IPS-20b (cell line): ENCODE results near the gene ARSG.

ENCODE experiments used
- H3K27ac ChIP-seq: one replicate; pipeline ENCODE4 v1.5.1; 2013; ENCODE audit warnings: low read length
- H3K27me3 ChIP-seq: 2 replicates; pipeline ENCODE4 v1.6.1; 2013; ENCODE audit warnings: mild to moderate bottlenecking, low read length, inconsistent platforms; ENCODE audit not compliant: insufficient read depth
- H3K36me3 ChIP-seq: 2 replicates; pipeline ENCODE4 v1.6.1; 2013; ENCODE audit warnings: low read depth, mild to moderate bottlenecking, inconsistent platforms, low read length, moderate library complexity; ENCODE audit not compliant: insufficient read depth
- H3K4me1 ChIP-seq: 2 replicates; pipeline ENCODE4 v1.6.1; 2013; ENCODE audit warnings: mild to moderate bottlenecking, control low read depth, inconsistent platforms, low read length, moderate library complexity; ENCODE audit not compliant: insufficient read depth
- H3K4me3 ChIP-seq: 2 replicates; pipeline ENCODE4 v1.5.1; 2013; ENCODE audit warnings: mild to moderate bottlenecking, low read length, inconsistent platforms
- H3K9ac ChIP-seq: 2 replicates; pipeline ENCODE4 v1.6.1; 2013; ENCODE audit warnings: low read depth, mild to moderate bottlenecking, inconsistent platforms, low read length, moderate library complexity
- H3K9me3 ChIP-seq: 2 replicates; pipeline ENCODE4 v1.6.1; 2013; ENCODE audit warnings: mild to moderate bottlenecking, low read depth, low read length, inconsistent platforms; ENCODE audit not compliant: insufficient read depth

Gene ARSG

DNA sequence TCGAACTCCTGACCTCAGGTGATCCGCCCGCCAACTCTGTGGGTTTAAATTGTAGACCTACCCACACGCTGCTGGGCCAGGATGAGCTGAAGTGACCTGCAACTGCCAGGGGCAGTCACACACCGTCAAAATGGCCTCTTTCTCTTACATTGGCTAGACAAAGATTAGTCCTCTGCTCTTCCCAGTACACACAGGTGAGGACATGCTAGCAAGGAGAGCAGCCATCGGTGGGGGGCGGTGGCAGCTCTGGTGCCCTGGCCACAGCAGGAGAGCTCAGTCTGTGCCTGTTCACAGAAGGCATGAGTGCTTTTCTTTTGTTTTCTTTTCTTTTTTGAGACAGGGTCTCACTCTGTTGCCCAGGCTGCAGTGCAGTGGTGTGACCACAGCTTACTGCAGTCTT, 136.3 kb downstream of the ARSG start:
- no peaks in the 10 kb centered on the region for H3K4me1 ChIP-seq
- peaks cover 6% of the 10 kb centered on the region; the same call in 1 of the 2 replicates for H3K36me3 ChIP-seq
- no peak overlapping the region for H3K27ac ChIP-seq
- H3K4me3 ChIP-seq, result no peak overlapping the region
- no peaks in the 10 kb centered on the region for H3K9me3 ChIP-seq
- no peaks in the 10 kb centered on the region for H3K27me3 ChIP-seq
- no peak overlapping the region for H3K9ac ChIP-seq

DNA sequence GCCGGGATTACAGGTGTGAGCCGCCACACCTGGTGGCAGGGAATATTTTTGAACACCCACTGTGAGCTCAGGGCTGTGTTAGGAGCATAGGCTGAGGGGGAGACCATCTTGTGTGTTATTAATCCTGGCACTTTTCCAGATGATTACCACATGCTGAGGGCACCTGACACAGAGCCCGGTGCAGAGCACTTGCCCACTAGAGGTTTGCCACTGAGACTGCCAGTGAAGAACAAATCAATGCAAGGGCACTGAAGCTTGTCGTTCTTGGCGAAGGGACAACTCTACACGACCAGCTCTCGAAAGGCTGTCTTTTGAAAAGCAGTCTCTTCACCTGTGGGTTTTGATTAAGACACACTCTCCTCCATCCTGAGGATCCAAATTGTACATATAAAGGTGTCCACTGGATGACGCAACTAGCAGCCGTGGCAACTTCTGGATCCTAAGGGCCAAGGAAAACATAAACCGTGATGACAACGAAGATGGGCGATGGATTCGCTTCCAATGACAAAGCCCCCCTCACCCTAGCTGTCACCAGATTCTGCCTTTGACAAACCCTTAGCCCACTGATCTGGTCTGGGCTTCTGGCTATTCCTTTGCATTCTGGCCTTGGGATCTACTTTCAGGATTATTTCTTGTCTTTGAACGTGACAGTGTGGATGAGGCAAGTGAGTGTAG, 137.3 kb downstream of the ARSG start:
- Histone ChIP-seq H3K9me3 (no peaks in the 10 kb centered on the region), H3K27me3 (no peaks in the 10 kb centered on the region), H3K4me1 (no peaks in the 10 kb centered on the region), H3K4me3 (no peak overlapping the region), H3K9ac (no peak overlapping the region), H3K36me3 (peaks cover 11% of the 10 kb centered on the region; the same call in 1 of the 2 replicates), H3K27ac (no peak overlapping the region)

DNA sequence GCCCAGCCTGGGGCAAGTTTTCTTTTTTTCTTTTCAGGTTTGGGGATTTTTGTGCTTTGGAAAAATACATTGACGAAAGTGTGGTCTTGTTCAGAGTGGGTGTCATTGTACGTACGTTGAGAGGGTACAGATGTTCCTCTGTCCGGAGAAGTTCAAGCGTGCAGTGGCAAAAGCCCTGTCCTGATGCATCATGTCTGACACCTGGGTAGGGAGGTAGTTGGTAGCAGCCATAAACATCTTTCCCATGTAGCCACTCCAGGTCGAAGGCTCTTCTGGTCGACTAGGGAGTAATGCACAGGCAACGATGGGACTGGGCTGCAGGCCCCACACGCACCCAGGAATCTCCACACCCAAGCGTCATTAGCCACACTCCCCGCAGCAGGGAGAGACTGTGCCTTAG, 138.6 kb downstream of the ARSG start:
- no peaks in the 10 kb centered on the region for H3K27me3 ChIP-seq
- H3K9ac ChIP-seq, result no peak overlapping the region
- no peak overlapping the region for H3K27ac ChIP-seq
- H3K9me3 ChIP-seq, result no peaks in the 10 kb centered on the region
- no peak overlapping the region for H3K4me3 ChIP-seq
- H3K4me1 ChIP-seq, result no peaks in the 10 kb centered on the region
- H3K36me3 ChIP-seq, result peaks cover 11% of the 10 kb centered on the region; the same call in 1 of the 2 replicates

DNA sequence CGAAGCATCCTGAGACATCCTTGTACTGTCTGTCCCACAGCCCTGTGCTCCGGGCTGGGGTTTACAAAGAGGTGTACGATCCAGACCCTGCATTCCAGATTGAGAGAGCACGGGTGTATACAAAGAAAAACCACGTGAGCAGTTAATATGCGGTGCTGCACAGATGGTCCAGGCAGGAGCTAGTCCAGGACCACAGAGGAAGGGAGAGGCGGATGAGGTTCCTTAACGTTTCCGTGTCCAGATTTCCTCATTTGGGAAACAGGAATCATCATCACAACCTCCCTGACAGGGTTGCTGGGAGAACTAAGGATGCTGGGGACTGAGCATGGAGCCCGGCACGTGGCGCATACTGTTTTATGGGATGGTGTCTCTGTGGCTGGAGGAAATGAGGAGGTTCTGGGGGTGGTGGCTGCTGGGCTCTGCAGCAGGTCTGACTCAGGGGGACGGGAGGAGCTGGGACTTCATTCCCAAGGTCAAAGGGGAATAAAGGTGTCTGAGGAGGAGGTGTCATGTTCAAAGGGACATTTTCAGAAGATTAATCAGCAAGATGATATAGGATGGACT, 139.8 kb downstream of the ARSG start:
- Histone ChIP-seq H3K27ac (no peak overlapping the region), H3K9ac (no peak overlapping the region), H3K4me1 (peaks cover 3% of the 10 kb centered on the region; the same call in 1 of the 2 replicates), H3K9me3 (no peaks in the 10 kb centered on the region), H3K27me3 (no peaks in the 10 kb centered on the region), H3K36me3 (peaks cover 11% of the 10 kb centered on the region; the same call in 1 of the 2 replicates), H3K4me3 (no peak overlapping the region)

DNA sequence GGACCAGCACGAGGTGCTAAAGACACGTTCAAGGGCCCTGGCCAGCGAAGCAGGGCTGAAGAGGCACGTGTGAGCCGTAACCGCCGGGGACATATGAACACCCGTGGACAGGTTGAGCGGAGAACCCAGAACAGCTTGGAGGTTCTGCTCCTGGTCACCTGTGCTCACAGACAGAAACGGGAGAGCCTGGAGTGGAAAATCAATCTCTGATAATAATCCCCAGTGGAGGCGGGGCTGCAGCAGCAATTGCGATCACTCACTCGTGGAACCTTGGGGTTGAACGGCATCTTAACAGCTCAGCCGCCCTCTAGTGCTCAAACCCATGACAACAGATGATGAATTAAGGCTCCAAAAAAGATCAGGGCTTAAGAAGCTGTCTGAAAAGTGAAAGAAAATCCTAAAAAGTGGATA, 140.4 kb downstream of the ARSG start:
- Histone ChIP-seq H3K9me3 (no peaks in the 10 kb centered on the region), H3K4me3 (no peak overlapping the region), H3K27ac (no peak overlapping the region), H3K36me3 (peaks cover 11% of the 10 kb centered on the region; the same call in 1 of the 2 replicates), H3K9ac (no peak overlapping the region), H3K27me3 (no peaks in the 10 kb centered on the region), H3K4me1 (peaks cover 4% of the 10 kb centered on the region; the same call in 1 of the 2 replicates)

DNA sequence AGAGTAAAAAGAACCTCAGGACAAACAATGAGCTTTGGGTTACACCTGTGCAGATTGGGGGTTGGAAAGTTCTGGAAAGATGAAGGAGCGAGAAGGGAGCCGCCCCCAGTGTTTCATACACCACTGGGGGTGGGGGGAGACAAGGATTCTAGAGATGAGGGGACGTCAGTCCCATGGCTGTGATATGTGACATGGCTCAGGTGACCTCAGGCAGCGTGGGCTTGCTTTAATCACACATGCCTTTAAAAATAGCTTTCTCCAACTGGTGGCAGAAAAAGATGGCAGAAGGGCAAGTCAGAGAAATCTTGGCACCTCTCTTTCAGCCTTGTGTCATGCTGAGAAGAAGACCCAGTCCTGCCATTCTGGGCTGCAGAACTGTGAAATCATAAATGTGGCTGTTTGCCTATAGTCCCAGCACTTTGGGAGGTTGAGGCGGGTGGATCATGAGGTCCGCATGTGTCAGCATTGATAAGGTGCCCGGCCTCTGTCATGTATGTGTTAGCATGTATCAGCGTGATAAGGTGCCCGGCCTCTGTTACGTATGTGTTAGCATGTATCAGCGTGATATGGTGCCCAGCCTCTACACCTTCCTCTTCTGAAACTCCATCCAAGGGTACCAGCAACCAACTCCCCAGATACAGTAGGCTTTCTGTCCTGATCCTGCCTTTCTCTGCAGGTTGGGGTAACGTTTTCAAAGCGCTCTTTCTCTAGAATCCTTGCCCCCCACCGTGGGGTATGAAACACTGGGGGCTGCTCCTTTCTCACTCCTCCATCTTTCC, 141.0 kb downstream of the ARSG start:
- Histone ChIP-seq H3K4me3 (no peak overlapping the region), H3K36me3 (peaks cover 11% of the 10 kb centered on the region; the same call in 1 of the 2 replicates), H3K4me1 (peaks cover 4% of the 10 kb centered on the region; the same call in 1 of the 2 replicates), H3K27me3 (no peaks in the 10 kb centered on the region), H3K27ac (no peak overlapping the region), H3K9ac (no peak overlapping the region), H3K9me3 (no peaks in the 10 kb centered on the region)

DNA sequence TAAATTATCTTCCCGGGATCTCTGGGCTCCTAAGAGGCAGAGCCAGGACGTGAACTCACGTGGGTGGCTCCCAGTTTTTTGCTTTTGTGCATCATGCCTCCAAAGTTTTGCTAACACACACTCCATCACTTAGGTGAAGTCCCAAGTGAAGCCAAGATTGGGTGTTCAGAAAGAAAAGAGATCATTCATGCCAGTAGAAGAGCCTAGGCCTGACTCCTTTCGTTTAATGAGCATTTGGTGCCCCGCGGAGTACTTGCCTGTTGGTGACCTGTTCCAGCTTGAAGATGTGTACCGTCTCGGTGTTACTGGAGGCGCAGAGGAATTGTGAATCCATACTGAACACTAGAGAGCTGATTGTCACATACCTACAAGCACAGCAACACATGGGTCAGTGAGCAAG, 141.9 kb downstream of the ARSG start:
- Histone ChIP-seq H3K4me1 (peaks cover 4% of the 10 kb centered on the region; the same call in 1 of the 2 replicates), H3K9me3 (no peaks in the 10 kb centered on the region), H3K36me3 (peaks cover 11% of the 10 kb centered on the region; the same call in 1 of the 2 replicates), H3K27me3 (no peaks in the 10 kb centered on the region), H3K9ac (no peak overlapping the region), H3K27ac (no peak overlapping the region), H3K4me3 (no peak overlapping the region)

DNA sequence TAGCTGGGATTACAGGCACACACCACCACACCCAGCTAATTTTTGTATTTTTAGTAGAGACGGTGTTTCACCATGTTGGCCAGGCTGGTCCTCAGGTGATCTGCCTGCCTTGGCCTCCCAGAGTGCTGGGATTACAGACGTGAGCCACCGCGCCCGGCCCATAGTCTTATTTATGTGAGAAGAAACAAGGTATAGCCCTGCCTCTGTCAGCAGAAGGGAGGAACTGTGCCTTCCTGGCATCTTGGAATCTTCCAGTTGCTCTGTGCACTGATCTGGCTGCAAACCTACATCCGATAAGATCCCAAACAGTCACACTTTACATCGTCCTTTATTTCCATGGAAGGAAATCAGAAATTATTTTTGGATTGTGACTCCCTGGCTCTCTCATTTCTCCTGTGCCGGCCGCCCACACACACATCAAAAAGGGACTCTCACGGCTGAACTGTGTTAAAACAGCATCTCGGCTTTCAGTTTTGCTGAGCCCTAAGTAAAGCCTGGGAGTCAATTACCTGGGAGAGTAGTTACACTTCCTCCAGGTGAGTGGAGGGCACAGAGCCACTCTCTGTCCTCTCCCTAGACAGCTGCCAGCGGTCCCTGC, 142.7 kb downstream of the ARSG start:
- no peaks in the 10 kb centered on the region for H3K27me3 ChIP-seq
- H3K9me3 ChIP-seq, result no peaks in the 10 kb centered on the region
- peaks cover 11% of the 10 kb centered on the region; the same call in 1 of the 2 replicates for H3K36me3 ChIP-seq
- H3K4me3 ChIP-seq, result no peak overlapping the region
- H3K27ac ChIP-seq, result no peak overlapping the region
- H3K9ac ChIP-seq, result no peak overlapping the region
- H3K4me1 ChIP-seq, result peaks cover 4% of the 10 kb centered on the region; the same call in 1 of the 2 replicates

DNA sequence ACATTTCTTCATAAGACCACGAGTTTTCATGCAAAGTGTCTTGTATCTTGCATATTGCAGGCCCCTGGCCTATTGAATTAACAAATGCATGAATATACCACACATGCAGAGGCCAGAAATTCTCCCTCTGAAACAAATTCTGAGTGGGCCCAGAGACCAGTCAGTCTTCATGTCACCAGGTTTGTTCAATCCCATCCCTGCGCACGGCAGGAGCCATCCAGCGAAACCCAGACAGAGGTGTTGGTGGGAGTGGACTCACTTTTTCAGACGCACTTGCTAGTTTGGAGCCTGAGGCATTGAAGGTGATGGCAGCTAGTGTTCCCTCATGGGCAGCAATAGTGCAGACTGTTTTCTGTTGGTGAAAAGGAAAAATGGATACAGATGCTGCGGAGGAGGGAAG, 144.1 kb downstream of the ARSG start:
- H3K36me3 ChIP-seq, result peaks cover 6% of the 10 kb centered on the region; the same call in 1 of the 2 replicates

DNA sequence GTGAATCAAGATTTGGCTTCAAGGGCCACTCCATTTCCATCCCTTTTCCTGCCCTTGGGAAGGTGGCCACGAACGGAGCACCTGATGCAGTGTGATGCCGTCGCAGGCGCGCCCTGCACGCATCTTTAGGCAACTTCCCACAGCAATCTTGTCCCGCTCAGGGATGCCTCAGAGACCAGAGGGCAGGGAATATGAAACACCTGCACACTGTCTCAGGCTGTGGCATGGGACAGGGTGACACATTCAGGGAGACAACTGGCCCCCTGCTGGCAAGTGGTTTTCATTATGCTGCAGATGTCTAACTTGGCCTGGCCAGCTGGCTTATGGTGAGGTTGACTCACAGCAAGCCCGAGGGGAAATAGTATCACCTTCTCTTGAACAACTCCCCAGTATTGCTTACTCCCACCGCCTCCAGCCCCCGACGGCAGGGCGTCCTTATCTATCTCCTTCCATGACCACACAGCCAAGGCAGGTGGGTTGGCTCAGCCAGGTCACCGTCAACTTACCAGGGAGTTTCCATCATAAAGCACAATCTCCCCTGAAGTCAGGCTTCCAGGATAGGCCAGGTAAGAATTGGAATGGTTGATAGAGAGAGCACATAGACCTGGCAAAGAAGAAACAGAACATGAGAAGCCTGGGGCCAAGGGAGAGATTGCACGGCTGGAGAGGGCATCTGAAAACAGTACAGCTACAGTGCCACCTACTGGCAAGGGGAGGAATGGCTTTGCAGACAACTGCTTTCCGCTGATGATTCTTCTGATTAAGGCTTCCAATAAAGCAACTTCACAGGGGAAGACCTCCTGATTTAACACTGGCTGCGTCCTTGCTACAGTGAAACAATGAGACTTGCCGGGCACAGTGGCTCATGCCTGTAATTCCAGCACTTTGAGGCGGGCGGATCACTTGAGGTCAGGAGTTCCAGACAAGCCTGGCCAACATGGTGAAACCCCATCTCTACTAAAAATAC, 144.9 kb downstream of the ARSG start:
- Histone ChIP-seq H3K9ac (no peak overlapping the region), H3K27ac (no peak overlapping the region), H3K36me3 (peaks cover 6% of the 10 kb centered on the region; the same call in 1 of the 2 replicates), H3K4me3 (no peak overlapping the region), H3K27me3 (no peaks in the 10 kb centered on the region), H3K9me3 (no peaks in the 10 kb centered on the region), H3K4me1 (peaks cover 4% of the 10 kb centered on the region; the same call in 1 of the 2 replicates)

More for the DNA sequence above, 144.1 kb downstream of the ARSG start:
- no peak overlapping the region for H3K27ac ChIP-seq
- no peak overlapping the region for H3K4me3 ChIP-seq
- H3K9ac ChIP-seq, result no peak overlapping the region
- H3K27me3 ChIP-seq, result no peaks in the 10 kb centered on the region
- no peaks in the 10 kb centered on the region for H3K9me3 ChIP-seq
- peaks cover 4% of the 10 kb centered on the region; the same call in 1 of the 2 replicates for H3K4me1 ChIP-seq
